Panc1 (cell line): ENCODE data around the gene TAC4. TPM values are rescaled to one million over a fixed set of nuclear protein-coding genes. Genes with fewer than 3 reads are reported as not detected.

ENCODE experiments used
- ATAC-seq: fragments of 200-7000 bp; cut with Tn5 transposase; 2 replicates; pipeline ENCODE4 v1.9.1; 2020; ENCODE audit warnings: mild to moderate bottlenecking, moderate library complexity
- BruUV-seq: library from RNA; stranded (reverse); fragments of 400-500 nt; replicated peaks from 2 replicates; lab custom pipeline; 2021; lab: Mats Ljungman, UMichigan
- CTCF ChIA-PET: fragments of 300-600 bp; sonication (Branson Sonifier 250); formaldehyde crosslinking; loops from one replicate; lab custom pipeline; 2022; ENCODE audit warnings: antibody characterized with exemption; lab: Charles Lee
- POLR2A ChIA-PET: fragments of 300-600 bp; sonication (Branson Sonifier 250); formaldehyde crosslinking; loops from one replicate; lab custom pipeline; 2022; ENCODE audit warnings: antibody characterized with exemption; lab: Charles Lee
- DNase-seq: peaks from one replicate; pipeline ENCODE4 v3.0.0-alpha.2; 2010; ENCODE audit warnings: low read depth, low spot score
- H3K27ac ChIP-seq: 2 replicates; pipeline ENCODE4 v1.5.1; 2011; ENCODE audit warnings: mild to moderate bottlenecking, low read length, inconsistent platforms
- H3K27me3 ChIP-seq: fragments of 200-500 bp; sonication (Bioruptor generic); 2 replicates; pipeline ENCODE4 v1.6.0; 2014; ENCODE audit warnings: low read length, inconsistent platforms; ENCODE audit not compliant: control insufficient read depth, insufficient read depth
- H3K36me3 ChIP-seq: fragments of 200-500 bp; sonication (Bioruptor generic); 2 replicates; pipeline ENCODE4 v1.5.1; 2014; ENCODE audit warnings: inconsistent platforms, mild to moderate bottlenecking, low read length, moderate library complexity; ENCODE audit not compliant: control insufficient read depth, insufficient read depth
- H3K4me1 ChIP-seq: 2 replicates; pipeline ENCODE4 v1.5.1; 2011; ENCODE audit warnings: inconsistent platforms, mild to moderate bottlenecking, low read length, moderate library complexity; ENCODE audit not compliant: control insufficient read depth, insufficient read depth
- H3K4me3 ChIP-seq, 2 experiments: 2 replicates each; pipeline ENCODE4 v1.5.1; 2011 to 2012; ENCODE audit warnings: low read depth in 2 of 2, low read length in 2 of 2, mild to moderate bottlenecking in 2 of 2, inconsistent platforms in 1 of 2, moderate library complexity in 1 of 2
- H3K9me3 ChIP-seq: fragments of 200-500 bp; sonication (Bioruptor generic); 2 replicates; pipeline ENCODE4 v1.5.1; 2014; ENCODE audit warnings: low read depth, mild to moderate bottlenecking, inconsistent platforms, low read length, moderate library complexity; ENCODE audit not compliant: control insufficient read depth, insufficient read depth
- POLR2AphosphoS5 ChIP-seq: IDR thresholded peaks from 2 replicates; pipeline ENCODE4 v1.6.1; 2012; ENCODE audit warnings: mild to moderate bottlenecking, low read depth, low read length, moderate library complexity
- SIN3A ChIP-seq: IDR thresholded peaks from 2 replicates; pipeline ENCODE4 v1.6.1; 2012; ENCODE audit warnings: low read depth, mild to moderate bottlenecking, low read length, moderate library complexity, borderline replicate concordance; ENCODE audit not compliant: insufficient read depth
- TCF7L2 ChIP-seq: IDR thresholded peaks from 2 replicates; pipeline ENCODE4 v1.6.1; 2011; ENCODE audit warnings: mild to moderate bottlenecking, low read depth, low read length, inconsistent platforms
- in situ Hi-C: cut with HindIII; loops from 2 replicates; pipeline ENCODE4 v1.10.0; 2016; ENCODE audit warnings: low sequenced_read_pairs, low pct_unique_long_range_greater_than_20kb
- intact Hi-C: fragments of 100-400 bp; cut with micrococcal nuclease; formaldehyde crosslinking; loops from one replicate; pipeline ENCODE4 v1.10.0; 2022; ENCODE audit not compliant: unreplicated experiment
- total RNA-seq: library from RNA; stranded (reverse); gene quantifications from one replicate; pipeline ENCODE4 v1.2.1, GENCODE V29; 2021; ENCODE audit not compliant: unreplicated experiment
- TF ChIP-seq, protein P1 (sequence below): fragments of 450-650 bp; IDR thresholded peaks from 2 replicates; pipeline ENCODE4 v1.5.1; 2017; ENCODE audit warnings: mild to moderate bottlenecking
- TF ChIP-seq, protein P2 (sequence below), 2 experiments: IDR thresholded peaks; 2 replicates each; pipeline ENCODE4 v1.6.1; 2011 to 2012; ENCODE audit warnings: low read depth in 2 of 2, control low read depth in 1 of 2, low read length in 1 of 2, mild to moderate bottlenecking in 1 of 2, moderate library complexity in 1 of 2; ENCODE audit not compliant: insufficient read depth in 1 of 2

The TAC4 gene
- total RNA-seq, 1 experiment from 2014 or later: not detected

DNA sequence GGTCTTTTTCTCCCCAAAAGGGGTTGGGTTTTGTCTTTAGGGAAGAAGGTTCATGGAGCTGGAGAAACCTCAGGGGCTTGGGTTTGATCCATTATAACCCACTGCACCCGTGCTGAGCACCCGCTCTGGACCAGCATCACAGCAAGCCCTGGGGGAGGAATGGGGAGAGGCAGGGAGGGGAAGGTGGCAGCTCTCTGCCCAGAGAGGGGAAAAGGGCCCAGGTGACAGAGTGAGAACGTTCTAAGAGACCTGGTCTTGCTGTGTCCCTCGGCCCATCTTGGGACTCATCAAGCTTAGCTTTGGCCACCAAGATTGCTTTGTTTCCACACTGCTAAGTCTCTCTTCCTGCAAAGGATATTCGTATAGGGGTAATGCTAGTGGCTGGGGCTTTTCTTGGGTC is 38.2 kb upstream of the TAC4 start:
- no peak overlapping the region for H3K27ac ChIP-seq
- in situ Hi-C loops (no loop called here), intact Hi-C loops (no loop called here)
- ATAC-seq (no peak), DNase-seq (no peak)
- no peaks in the 10 kb centered on the region for H3K4me1 ChIP-seq
- POLR2A ChIA-PET: interaction anchor here (0.7 kb wide), 1 partner anchor 87 kb away, joined by 4 read pairs; no protein-coding TSS in a partner anchor
- H3K27me3 ChIP-seq: no peaks in the 10 kb centered on the region; the same call in 1 of the 2 replicates
- BruUV-seq: no TSS peak
- no peaks in the 10 kb centered on the region for H3K9me3 ChIP-seq
- no peak overlapping the region for H3K4me3 ChIP-seq
- CTCF ChIA-PET: no interaction called here
- H3K36me3 ChIP-seq: no peaks in the 10 kb centered on the region
- TF ChIP-seq, protein P1, sequence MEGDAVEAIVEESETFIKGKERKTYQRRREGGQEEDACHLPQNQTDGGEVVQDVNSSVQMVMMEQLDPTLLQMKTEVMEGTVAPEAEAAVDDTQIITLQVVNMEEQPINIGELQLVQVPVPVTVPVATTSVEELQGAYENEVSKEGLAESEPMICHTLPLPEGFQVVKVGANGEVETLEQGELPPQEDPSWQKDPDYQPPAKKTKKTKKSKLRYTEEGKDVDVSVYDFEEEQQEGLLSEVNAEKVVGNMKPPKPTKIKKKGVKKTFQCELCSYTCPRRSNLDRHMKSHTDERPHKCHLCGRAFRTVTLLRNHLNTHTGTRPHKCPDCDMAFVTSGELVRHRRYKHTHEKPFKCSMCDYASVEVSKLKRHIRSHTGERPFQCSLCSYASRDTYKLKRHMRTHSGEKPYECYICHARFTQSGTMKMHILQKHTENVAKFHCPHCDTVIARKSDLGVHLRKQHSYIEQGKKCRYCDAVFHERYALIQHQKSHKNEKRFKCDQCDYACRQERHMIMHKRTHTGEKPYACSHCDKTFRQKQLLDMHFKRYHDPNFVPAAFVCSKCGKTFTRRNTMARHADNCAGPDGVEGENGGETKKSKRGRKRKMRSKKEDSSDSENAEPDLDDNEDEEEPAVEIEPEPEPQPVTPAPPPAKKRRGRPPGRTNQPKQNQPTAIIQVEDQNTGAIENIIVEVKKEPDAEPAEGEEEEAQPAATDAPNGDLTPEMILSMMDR: no peak
- TF ChIP-seq SIN3A (no peak), POLR2AphosphoS5 (no peak), TCF7L2 (no peak)
- TF ChIP-seq, protein P2, sequence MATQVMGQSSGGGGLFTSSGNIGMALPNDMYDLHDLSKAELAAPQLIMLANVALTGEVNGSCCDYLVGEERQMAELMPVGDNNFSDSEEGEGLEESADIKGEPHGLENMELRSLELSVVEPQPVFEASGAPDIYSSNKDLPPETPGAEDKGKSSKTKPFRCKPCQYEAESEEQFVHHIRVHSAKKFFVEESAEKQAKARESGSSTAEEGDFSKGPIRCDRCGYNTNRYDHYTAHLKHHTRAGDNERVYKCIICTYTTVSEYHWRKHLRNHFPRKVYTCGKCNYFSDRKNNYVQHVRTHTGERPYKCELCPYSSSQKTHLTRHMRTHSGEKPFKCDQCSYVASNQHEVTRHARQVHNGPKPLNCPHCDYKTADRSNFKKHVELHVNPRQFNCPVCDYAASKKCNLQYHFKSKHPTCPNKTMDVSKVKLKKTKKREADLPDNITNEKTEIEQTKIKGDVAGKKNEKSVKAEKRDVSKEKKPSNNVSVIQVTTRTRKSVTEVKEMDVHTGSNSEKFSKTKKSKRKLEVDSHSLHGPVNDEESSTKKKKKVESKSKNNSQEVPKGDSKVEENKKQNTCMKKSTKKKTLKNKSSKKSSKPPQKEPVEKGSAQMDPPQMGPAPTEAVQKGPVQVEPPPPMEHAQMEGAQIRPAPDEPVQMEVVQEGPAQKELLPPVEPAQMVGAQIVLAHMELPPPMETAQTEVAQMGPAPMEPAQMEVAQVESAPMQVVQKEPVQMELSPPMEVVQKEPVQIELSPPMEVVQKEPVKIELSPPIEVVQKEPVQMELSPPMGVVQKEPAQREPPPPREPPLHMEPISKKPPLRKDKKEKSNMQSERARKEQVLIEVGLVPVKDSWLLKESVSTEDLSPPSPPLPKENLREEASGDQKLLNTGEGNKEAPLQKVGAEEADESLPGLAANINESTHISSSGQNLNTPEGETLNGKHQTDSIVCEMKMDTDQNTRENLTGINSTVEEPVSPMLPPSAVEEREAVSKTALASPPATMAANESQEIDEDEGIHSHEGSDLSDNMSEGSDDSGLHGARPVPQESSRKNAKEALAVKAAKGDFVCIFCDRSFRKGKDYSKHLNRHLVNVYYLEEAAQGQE (IDR thresholded peaks at IDR 0.05; ENCODE audit: insufficient read depth in 1 of 2, low read depth in 2 of 2, low read length in 1 of 2): no peak

GRCh38 chr17:49882434-49882833 is 34.6 kb upstream of the TAC4 start:
- Histone ChIP-seq H3K36me3 (no peaks in the 10 kb centered on the region), H3K9me3 (no peaks in the 10 kb centered on the region), H3K27me3 (no peaks in the 10 kb centered on the region; the same call in 1 of the 2 replicates), H3K4me3 (no peak overlapping the region), H3K27ac (no peak overlapping the region), H3K4me1 (peaks cover 4% of the 10 kb centered on the region; the same call in 1 of the 2 replicates)
- BruUV-seq: no TSS peak
- intact Hi-C loops: no loop called here
- DNase-seq (no peak), ATAC-seq (no peak)
- in situ Hi-C loops: no loop called here
- no peak for TF ChIP-seq SIN3A
- ChIA-PET CTCF (interaction anchor here (0.6 to 1.1 kb wide), 3 partner anchors 17 to 115 kb away, joined by 3 to 5 read pairs (median 5); partner anchors contain the start of gene DLX3), POLR2A (interaction anchor here (0.5 kb wide), 2 partner anchors 1144 to 1281 kb away, joined by 3 to 8 read pairs; no protein-coding TSS in a partner anchor)

DNA sequence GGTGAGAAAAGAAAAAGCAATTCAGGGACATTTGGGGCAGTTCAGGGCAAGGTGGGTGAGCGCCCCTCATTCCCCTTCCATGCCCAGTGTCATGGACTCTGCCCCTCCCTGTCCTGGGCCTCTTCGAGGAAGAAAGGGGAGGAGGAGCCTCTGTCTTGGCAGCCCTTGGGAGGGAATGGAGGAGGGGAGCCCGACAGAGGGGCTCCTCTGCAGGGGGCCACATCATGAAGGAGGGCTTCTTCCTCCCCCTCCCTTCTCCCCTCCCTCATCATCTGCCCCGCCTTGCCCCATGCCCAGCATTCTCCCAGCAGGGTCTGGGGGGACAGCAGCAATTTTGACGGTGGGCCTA is 33.2 kb upstream of the TAC4 start:
- intact Hi-C loops: no loop called here
- ChIA-PET POLR2A (no interaction called here), CTCF (interaction anchor here (1.2 to 3.2 kb wide), 2 partner anchors 20 to 116 kb away, joined by 3 to 28 read pairs; no protein-coding TSS in a partner anchor)
- no peak for TF ChIP-seq POLR2AphosphoS5
- TF ChIP-seq, protein P1: no peak
- no peak for TF ChIP-seq SIN3A
- no peak for TF ChIP-seq TCF7L2
- TF ChIP-seq, protein P2 (IDR thresholded peaks at IDR 0.05; ENCODE audit: insufficient read depth in 1 of 2, low read depth in 2 of 2, low read length in 1 of 2): no peak
- no peaks in the 10 kb centered on the region for H3K9me3 ChIP-seq
- ATAC-seq: no peak
- no TSS peak for BruUV-seq
- DNase-seq: no peak
- H3K27me3 ChIP-seq: no peaks in the 10 kb centered on the region; the same call in 1 of the 2 replicates
- in situ Hi-C loops: no loop called here
- H3K4me1 ChIP-seq: peaks cover 4% of the 10 kb centered on the region; the same call in 1 of the 2 replicates
- H3K27ac ChIP-seq: no peak overlapping the region
- no peak overlapping the region for H3K4me3 ChIP-seq
- no peaks in the 10 kb centered on the region for H3K36me3 ChIP-seq
